ENCODE measurements around the gene NOTUM. TPM values are rescaled to one million over a fixed set of nuclear protein-coding genes. Genes with fewer than 3 reads are reported as not detected.

NOTUM gene
- total RNA-seq, 4 donors from 2014 or later: 0.83 TPM; not detected in 3

DNA sequence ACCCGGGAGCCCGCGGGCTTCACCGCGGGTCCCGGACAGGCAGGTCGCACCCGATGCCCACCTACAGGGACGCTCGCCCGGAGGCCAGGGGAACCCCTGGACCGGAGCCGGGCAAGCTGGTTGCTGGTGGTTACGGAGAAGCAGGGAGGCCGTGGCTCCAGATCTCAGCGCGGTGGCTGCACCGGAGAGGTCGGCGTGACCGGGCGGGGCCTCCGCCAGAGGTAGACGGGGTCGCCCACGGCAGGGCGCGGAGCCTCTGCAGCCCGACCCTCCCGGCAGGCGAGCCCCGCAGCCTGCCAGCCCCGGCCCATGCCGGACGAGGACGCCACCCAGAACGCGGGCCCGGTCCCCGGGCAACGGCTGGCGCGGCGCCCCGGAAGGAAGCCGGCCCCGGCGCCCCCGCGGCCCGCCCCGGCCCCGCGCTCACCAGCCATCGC is 50.1 kb downstream of the NOTUM start:
- no peak for DNase-seq (ENCODE audit: extremely low spot score)
- peaks cover 15 to 32% (median 22%) of the 10 kb centered on the region in 4 donors for H3K4me1 ChIP-seq
- no peak for TF ChIP-seq POLR2AphosphoS5 (IDR thresholded peaks at IDR 0.05)
- no peak for TF ChIP-seq POLR2A (IDR thresholded peaks at IDR 0.05; ENCODE audit: low read depth)
- TF ChIP-seq EP300 (IDR thresholded peaks at IDR 0.05): no peak
- no peak for TF ChIP-seq CTCF (IDR thresholded peaks at IDR 0.05)
- H3K27ac ChIP-seq (replicated peaks in 1 of 4): peak overlapping the region; percentile 63 to 79 (median 70)
- 0% methylated on average over 10 of the region's 55 CpGs for whole genome bisulfite sequencing
- H3K4me3 ChIP-seq: peak overlapping the region; percentile 62 to 84 (median 78)
- no peaks in the 10 kb centered on the region for H3K27me3 ChIP-seq
- no peaks in the 10 kb centered on the region for H3K9me3 ChIP-seq
- intact Hi-C loops (cut with DNase I): no loop called here
- peaks cover 12 to 75% (median 66%) of the 10 kb centered on the region in 4 donors for H3K36me3 ChIP-seq

DNA sequence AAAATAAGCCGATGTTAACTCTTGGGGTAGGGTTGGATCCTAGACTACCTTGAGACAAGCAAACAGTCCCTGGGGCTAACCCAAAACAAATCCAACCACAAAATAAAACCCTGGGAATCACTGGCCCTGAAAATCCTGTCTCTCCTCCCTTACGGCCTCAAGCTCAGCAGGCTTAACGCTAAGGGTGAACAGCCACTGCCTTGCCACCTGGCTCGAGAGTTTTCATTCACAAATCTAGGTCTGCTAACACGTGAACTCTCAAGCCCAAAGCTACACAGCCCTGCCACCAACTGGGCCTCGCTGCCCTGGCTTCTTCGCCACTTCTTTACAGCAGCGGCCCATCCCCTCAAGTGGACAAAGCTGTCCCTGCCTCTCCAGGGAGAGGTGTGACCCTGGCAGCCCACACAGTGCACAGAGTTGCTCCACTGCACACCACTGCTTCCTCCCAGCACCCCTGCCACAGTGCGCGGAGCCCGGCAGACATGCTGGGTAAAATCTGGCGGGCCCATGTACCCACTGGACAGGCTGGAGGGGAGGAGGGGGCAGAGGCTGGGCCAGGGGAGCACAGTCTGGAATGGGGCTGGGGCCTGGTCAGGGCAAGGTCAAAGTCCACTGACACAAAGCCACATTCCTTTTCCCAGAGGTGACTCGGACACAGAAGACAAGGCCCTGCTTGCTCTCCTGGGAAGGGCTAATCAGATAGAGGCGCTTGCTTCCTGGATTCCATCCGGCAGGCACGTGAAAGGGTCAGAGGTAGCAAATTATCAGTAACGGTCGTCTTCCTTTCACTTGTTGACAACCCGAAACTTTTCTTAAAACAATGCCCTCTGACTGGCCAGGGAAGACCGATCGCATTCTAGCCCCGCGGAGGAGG is 50.8 kb downstream of the NOTUM start:
- H3K27me3 ChIP-seq: no peaks in the 10 kb centered on the region
- H3K4me3 ChIP-seq: peak overlapping the region; percentile 62 to 84 (median 78)
- peak overlapping the region; percentile 63 to 79 (median 70) for H3K27ac ChIP-seq (replicated peaks in 1 of 4)
- no peak for DNase-seq (ENCODE audit: extremely low spot score)
- no peak for TF ChIP-seq EP300 (IDR thresholded peaks at IDR 0.05)
- no peak for TF ChIP-seq CTCF (IDR thresholded peaks at IDR 0.05)
- WGBS: 50% methylated on average over 19 of the region's 23 CpGs
- H3K9me3 ChIP-seq: no peaks in the 10 kb centered on the region
- intact Hi-C loops (cut with DNase I): no loop called here
- peaks cover 15 to 25% (median 20%) of the 10 kb centered on the region in 4 donors for H3K4me1 ChIP-seq
- H3K36me3 ChIP-seq: peaks cover 13 to 75% (median 64%) of the 10 kb centered on the region in 4 donors

DNA sequence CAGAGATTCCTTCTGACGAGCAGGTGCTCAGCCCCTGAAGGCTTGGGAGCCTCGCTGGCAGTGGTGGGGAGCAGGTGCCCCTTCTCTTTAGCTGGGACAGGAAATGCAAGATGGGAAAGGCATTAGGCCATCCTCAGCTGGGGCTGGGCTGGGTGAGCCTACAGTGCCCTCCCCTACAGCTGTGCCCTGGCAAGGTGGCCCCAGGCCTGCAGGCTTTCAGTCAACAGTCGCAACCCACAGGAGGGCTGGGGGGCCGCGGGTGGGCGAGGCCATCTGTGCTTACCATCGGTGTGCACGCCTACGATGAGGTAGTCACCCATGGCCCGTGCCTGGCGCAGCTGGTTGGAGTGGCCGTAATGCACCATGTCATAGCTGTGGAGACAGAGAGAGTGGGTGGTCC is 51.8 kb downstream of the NOTUM start:
- Histone ChIP-seq H3K4me3 (no peak overlapping the region), H3K27ac (replicated peaks in 1 of 4) (no peak overlapping the region), H3K27me3 (no peaks in the 10 kb centered on the region), H3K4me1 (peaks cover 15 to 25% (median 20%) of the 10 kb centered on the region in 4 donors), H3K9me3 (no peaks in the 10 kb centered on the region), H3K36me3 (peaks cover 14 to 75% (median 64%) of the 10 kb centered on the region in 4 donors)
- 93% methylated on average over 3 of the region's 12 CpGs for WGBS
- intact Hi-C loops (cut with DNase I): no loop called here
- DNase-seq (ENCODE audit: extremely low spot score): no peak
- TF ChIP-seq EP300 (IDR thresholded peaks at IDR 0.05) (no peak), POLR2A (IDR thresholded peaks at IDR 0.05; ENCODE audit: low read depth) (no peak), POLR2AphosphoS5 (IDR thresholded peaks at IDR 0.05) (no peak), CTCF (IDR thresholded peaks at IDR 0.05) (no peak)

GRCh38 chr17:81908793-81909192 is 52.2 kb downstream of the NOTUM start:
- TF ChIP-seq EP300 (IDR thresholded peaks at IDR 0.05) (no peak), CTCF (IDR thresholded peaks at IDR 0.05) (no peak), POLR2AphosphoS5 (IDR thresholded peaks at IDR 0.05) (no peak), POLR2A (IDR thresholded peaks at IDR 0.05; ENCODE audit: low read depth) (no peak)
- Histone ChIP-seq H3K4me3 (no peak overlapping the region), H3K27me3 (no peaks in the 10 kb centered on the region), H3K9me3 (no peaks in the 10 kb centered on the region), H3K4me1 (peaks cover 15 to 25% (median 20%) of the 10 kb centered on the region in 4 donors), H3K27ac (replicated peaks in 1 of 4) (no peak overlapping the region), H3K36me3 (peaks cover 10 to 75% (median 60%) of the 10 kb centered on the region in 4 donors)
- DNase-seq (ENCODE audit: extremely low spot score): no peak
- intact Hi-C loops (cut with DNase I): no loop called here
- WGBS: 97% methylated on average over 5 of the region's 11 CpGs

Measured in esophagus muscularis mucosa (tissue), 4 donors.